A549 (cell line): Measurements from ENCODE around the gene DTX4. TPM values are rescaled to one million over a fixed set of nuclear protein-coding genes. Genes with fewer than 3 reads are reported as not detected.

Source experiments
- ATAC-seq, 2 experiments: fragments of 200-7000 bp in 1 of 2; fragments of >200 bp in 1 of 2; cut with Nextera tagmentation in 1 of 2; cut with Tn5 transposase in 1 of 2; 3 replicates each; pipeline versions ENCODE4 v1.8.0 to v1.9.1; 2018 to 2020; ENCODE audit warnings: mild to moderate bottlenecking in 1 of 2, moderate library complexity in 1 of 2
- CTCF ChIA-PET: fragments of 300-600 bp; sonication (Branson Sonifier 250); formaldehyde crosslinking; extraction: SDS; loops from one replicate; lab custom pipeline; 2021; ENCODE audit warnings: antibody characterized with exemption, inconsistent platforms; lab: Yijun Ruan, JAX
- POLR2A ChIA-PET: fragments of 350-600 bp; formaldehyde crosslinking; extraction: SDS; loops from one replicate; lab custom pipeline; 2021; ENCODE audit warnings: antibody characterized with exemption, inconsistent platforms; lab: Yijun Ruan, JAX
- DNase-seq, 2 experiments: peaks; one replicate each; pipeline versions ENCODE4 v3.0.0 to v3.0.0-alpha.2; 2011 to 2016; ENCODE audit warnings: low read depth in 1 of 2, low spot score in 1 of 2
- FAIRE-seq: peaks from 2 replicates; lab custom pipeline; 2011; peaks lifted over from hg19 to GRCh38; lab: Jason Lieb, UNC
- H3K27ac ChIP-seq, 2 experiments: fragments of >200 bp; sonication (Bioruptor Twin); formaldehyde crosslinking; 3 replicates each; pipeline ENCODE4 v1.5.1; 2016 to 2017
- H3K4me1 ChIP-seq: fragments of >200 bp; sonication (Bioruptor Twin); formaldehyde crosslinking; 3 replicates; pipeline ENCODE4 v1.6.1; 2016
- H3K4me2 ChIP-seq: fragments of >200 bp; sonication (Bioruptor Twin); formaldehyde crosslinking; 3 replicates; pipeline ENCODE4 v1.6.1; 2016
- H3K4me3 ChIP-seq: fragments of >200 bp; sonication (Bioruptor Twin); formaldehyde crosslinking; 3 replicates; pipeline ENCODE4 v1.5.1; 2016
- H3K9me3 ChIP-seq: fragments of >200 bp; sonication (Bioruptor Twin); formaldehyde crosslinking; 3 replicates; pipeline ENCODE4 v1.6.1; 2016
- ATOH8 ChIP-seq: fragments of 250-450 bp; sonication (Bioruptor Pico); IDR thresholded peaks from 2 replicates; pipeline ENCODE4 v1.5.0; 2020; ENCODE audit warnings: low read depth, mild to moderate bottlenecking, moderate library complexity
- CBX2 ChIP-seq: fragments of 200-600 bp; sonication (generic); IDR thresholded peaks from 2 replicates; pipeline ENCODE4 v1.6.1; 2016; ENCODE audit warnings: low read depth, mild to moderate bottlenecking, borderline replicate concordance
- CBX8 ChIP-seq: fragments of 200-600 bp; sonication (generic); IDR thresholded peaks from 2 replicates; pipeline ENCODE4 v1.6.1; 2016
- CHD4 ChIP-seq: fragments of 200-600 bp; sonication (generic); IDR thresholded peaks from 2 replicates; pipeline ENCODE4 v1.6.1; 2016; ENCODE audit warnings: antibody characterized with exemption, mild to moderate bottlenecking, borderline replicate concordance
- FOSB ChIP-seq: fragments of 250-450 bp; sonication (Bioruptor Pico); IDR thresholded peaks from 2 replicates; pipeline ENCODE4 v1.5.0; 2020; ENCODE audit warnings: mild to moderate bottlenecking, moderate library complexity
- HES2 ChIP-seq: fragments of >200 bp; sonication (Bioruptor Twin); formaldehyde crosslinking; IDR thresholded peaks from 2 replicates; pipeline ENCODE4 v1.6.1; 2016
- HMGXB4 ChIP-seq: fragments of 250-450 bp; sonication (Bioruptor Pico); IDR thresholded peaks from 2 replicates; pipeline ENCODE4 v1.5.0; 2021; ENCODE audit warnings: mild to moderate bottlenecking, moderate library complexity, borderline replicate concordance
- HOXA7 ChIP-seq: fragments of 250-450 bp; sonication (Bioruptor Pico); IDR thresholded peaks from 2 replicates; pipeline ENCODE4 v1.5.0; 2020; ENCODE audit warnings: mild to moderate bottlenecking, moderate library complexity
- HOXB5 ChIP-seq: fragments of 250-450 bp; sonication (Bioruptor Pico); IDR thresholded peaks from 2 replicates; pipeline ENCODE4 v1.5.0; 2020; ENCODE audit warnings: mild to moderate bottlenecking, moderate library complexity
- JUNB ChIP-seq: fragments of >200 bp; sonication (Bioruptor Twin); formaldehyde crosslinking; IDR thresholded peaks from 2 replicates; pipeline ENCODE4 v1.6.1; 2016
- KDM5A ChIP-seq: fragments of 200-600 bp; sonication (generic); IDR thresholded peaks from 2 replicates; pipeline ENCODE4 v1.6.1; 2016; ENCODE audit warnings: antibody characterized with exemption, mild to moderate bottlenecking
- MAFK ChIP-seq: fragments of 450-650 bp; IDR thresholded peaks from 2 replicates; pipeline ENCODE4 v1.6.1; 2014; ENCODE audit not compliant: partially characterized antibody
- MAZ ChIP-seq: fragments of 150-350 bp; IDR thresholded peaks from 2 replicates; pipeline ENCODE4 v1.6.1; 2014; ENCODE audit warnings: antibody characterized with exemption, low read depth, low read length, borderline replicate concordance
- POLR2AphosphoS2 ChIP-seq: conservative IDR thresholded peaks from 2 replicates; pipeline ENCODE4 v1.6.1; 2012; ENCODE audit warnings: low read length, improper control_type of control experiment, inconsistent platforms
- RARB ChIP-seq: fragments of 250-450 bp; sonication (Bioruptor Pico); IDR thresholded peaks from 2 replicates; pipeline ENCODE4 v1.8.0; 2021; ENCODE audit warnings: mild to moderate bottlenecking, moderate library complexity
- TP53 ChIP-seq: fragments of 250-450 bp; sonication (Bioruptor Pico); IDR thresholded peaks from 2 replicates; pipeline ENCODE4 v1.5.0; 2021; ENCODE audit warnings: mild to moderate bottlenecking, moderate library complexity
- ZNF302 ChIP-seq: fragments of 250-450 bp; sonication (Bioruptor Pico); IDR thresholded peaks from 2 replicates; pipeline ENCODE4 v1.9.0; 2021; ENCODE audit warnings: inconsistent platforms, mild to moderate bottlenecking, moderate library complexity
- ZSCAN20 ChIP-seq: fragments of 250-450 bp; sonication (Bioruptor Pico); IDR thresholded peaks from 2 replicates; pipeline ENCODE4 v1.8.0; 2022; ENCODE audit warnings: mild to moderate bottlenecking, moderate library complexity
- WGBS: methylation state at CpG from one replicate; pipeline ENCODE4 v1.1.6; 2017; ENCODE audit errors: missing lambda C conversion rate; 5-methylcytosine and 5-hydroxymethylcytosine counted together
- polyA plus RNA-seq, 4 experiments: library from polyadenylated mRNA; depleted of rRNA in 3 of 4; stranded (reverse); fragments of >200 nt; fragmentation: RNase III in 1 of 4; extraction: RNeasy Plus Mini Kit Qiagen cat#74134 plus additional on column Dnase treatment in 1 of 4; gene quantifications; 2 replicates in 3 of 4; 3 replicates in 1 of 4; pipeline ENCODE4 v1.2.3, GENCODE V29; 2011 to 2017
- small RNA-seq, 6 experiments: library from RNA; depleted of rRNA; stranded (forward); fragments of <200 nt; gene quantifications; one replicate each; pipeline ENCODE3, GENCODE V24; 2012

Gene DTX4
- polyA plus RNA-seq, 2 of the 4 experiments (the other 2 are of a cell fraction) = 0.97 to 3.1 TPM

- Histone ChIP-seq H3K4me3 (no peak overlapping the region), H3K9me3 (no peaks in the 10 kb centered on the region), H3K27ac (no peak overlapping the region), H3K4me1 (no peaks in the 10 kb centered on the region), H3K4me2 (no peak overlapping the region)
- no peak for TF ChIP-seq MAZ
- no peak for TF ChIP-seq ZSCAN20 (CRISPR knock-in tag)
- TF ChIP-seq ATOH8 (CRISPR knock-in tag) = no peak
- no peak for TF ChIP-seq HES2
- no peak for TF ChIP-seq MAFK
- no peak for TF ChIP-seq KDM5A
- TF ChIP-seq JUNB = no peak
- no peak for TF ChIP-seq HOXB5 (CRISPR knock-in tag)
- TF ChIP-seq RARB (CRISPR knock-in tag) = no peak
- no peak for TF ChIP-seq CHD4
- TF ChIP-seq POLR2AphosphoS2 = no peak
- no peak for TF ChIP-seq HMGXB4 (CRISPR knock-in tag)
- no peak for TF ChIP-seq CBX2
- no peak for TF ChIP-seq TP53 (CRISPR knock-in tag)
- no peak for TF ChIP-seq HOXA7 (CRISPR knock-in tag)
- ChIA-PET POLR2A (no interaction called here), CTCF (no interaction called here)
- DNase-seq (no peak), FAIRE-seq (no peak), ATAC-seq (no peak)
These were observed 82.4 kb downstream of the DTX4 start for GRCh38 chr11:59254286-59254685.

GRCh38 chr11:59255281-59255680 is 83.3 kb downstream of the DTX4 start:
- H3K9me3 ChIP-seq = no peaks in the 10 kb centered on the region
- CTCF ChIA-PET = no interaction called here
- no peak for ATAC-seq
- H3K4me3 ChIP-seq = no peak overlapping the region
- no peaks in the 10 kb centered on the region for H3K4me1 ChIP-seq
- FAIRE-seq = no peak
- POLR2A ChIA-PET = no interaction called here
- no peak for DNase-seq
- no peak overlapping the region for H3K4me2 ChIP-seq
- WGBS = 39% methylated on average over 8 of the region's 8 CpGs
- H3K27ac ChIP-seq = no peak overlapping the region
- TF ChIP-seq FOSB (CRISPR knock-in tag) (no peak), ZNF302 (CRISPR knock-in tag) (no peak), CBX8 (no peak)

Small RNAs within 50 kb of the gene (small RNA-seq; reads per million reads assigned to genes)
- 0 reads per million in 6 experiments for gene RN7SL42P

Other genes starting within 250 kb of the DTX4 start
- gene GLYATL1, start 232.6 kb upstream of the DTX4 start, polyA plus RNA-seq (2011; rRNA removed) = 0.10 and 0.13 TPM in 2 replicates
- 0.14 to 0.24 TPM in 2 of 3 replicates, not detected in the other for gene GLYATL1, start 232.6 kb upstream of the DTX4 start, polyA plus RNA-seq (2017; fragmentation: RNase III; extraction: RNeasy Plus Mini Kit Qiagen cat#74134 plus additional on column Dnase treatment)
- not detected in 2 replicates for gene GLYATL1B, start 85.8 kb upstream of the DTX4 start, polyA plus RNA-seq (2011; rRNA removed)
- gene GLYATL1B, start 85.8 kb upstream of the DTX4 start, polyA plus RNA-seq (2017; fragmentation: RNase III; extraction: RNeasy Plus Mini Kit Qiagen cat#74134 plus additional on column Dnase treatment) = not detected in 3 replicates
- gene FAM111B, start 64.9 kb upstream of the DTX4 start, polyA plus RNA-seq (2011; rRNA removed) = 6.0 and 6.9 TPM in 2 replicates
- 11.0 to 12.6 TPM (median 11.6 TPM) in 3 replicates for gene FAM111B, start 64.9 kb upstream of the DTX4 start, polyA plus RNA-seq (2017; fragmentation: RNase III; extraction: RNeasy Plus Mini Kit Qiagen cat#74134 plus additional on column Dnase treatment)
- 21.8 TPM in 2 replicates for gene FAM111A, start 29.3 kb upstream of the DTX4 start, polyA plus RNA-seq (2011; rRNA removed)
- gene FAM111A, start 29.3 kb upstream of the DTX4 start, polyA plus RNA-seq (2017; fragmentation: RNase III; extraction: RNeasy Plus Mini Kit Qiagen cat#74134 plus additional on column Dnase treatment) = 13.4 to 14.2 TPM (median 14.0 TPM) in 3 replicates
- gene MPEG1, start 40.8 kb downstream of the DTX4 start, polyA plus RNA-seq (2011; rRNA removed) = not detected in 2 replicates
- gene MPEG1, start 40.8 kb downstream of the DTX4 start, polyA plus RNA-seq (2017; fragmentation: RNase III; extraction: RNeasy Plus Mini Kit Qiagen cat#74134 plus additional on column Dnase treatment) = not detected in 3 replicates
- gene OR5AN1, start 186.8 kb downstream of the DTX4 start, polyA plus RNA-seq (2011; rRNA removed) = not detected in 2 replicates
- not detected in 3 replicates for gene OR5AN1, start 186.8 kb downstream of the DTX4 start, polyA plus RNA-seq (2017; fragmentation: RNase III; extraction: RNeasy Plus Mini Kit Qiagen cat#74134 plus additional on column Dnase treatment)